ENCODE measurements around the gene EPS8.

DNA sequence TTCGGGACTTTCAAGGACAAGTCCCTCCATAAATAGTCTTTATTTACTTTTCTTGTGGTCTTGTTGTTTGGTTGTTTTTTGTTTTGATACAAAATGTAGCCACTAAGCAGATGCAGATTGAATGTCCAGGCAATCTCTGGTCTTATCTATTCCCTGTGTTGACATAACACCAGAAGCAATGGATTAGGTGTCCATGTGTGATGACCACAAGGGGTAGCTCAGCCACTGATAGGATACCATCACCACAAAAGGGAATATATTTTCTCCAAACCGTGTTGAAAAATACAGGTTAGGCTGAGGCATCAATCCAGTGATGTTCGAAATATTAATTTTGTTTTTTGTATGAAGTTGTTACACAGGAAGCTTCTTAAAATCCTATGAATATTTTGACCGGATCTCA lies 196.3 kb downstream of the EPS8 start:
- TF ChIP-seq, protein P1, sequence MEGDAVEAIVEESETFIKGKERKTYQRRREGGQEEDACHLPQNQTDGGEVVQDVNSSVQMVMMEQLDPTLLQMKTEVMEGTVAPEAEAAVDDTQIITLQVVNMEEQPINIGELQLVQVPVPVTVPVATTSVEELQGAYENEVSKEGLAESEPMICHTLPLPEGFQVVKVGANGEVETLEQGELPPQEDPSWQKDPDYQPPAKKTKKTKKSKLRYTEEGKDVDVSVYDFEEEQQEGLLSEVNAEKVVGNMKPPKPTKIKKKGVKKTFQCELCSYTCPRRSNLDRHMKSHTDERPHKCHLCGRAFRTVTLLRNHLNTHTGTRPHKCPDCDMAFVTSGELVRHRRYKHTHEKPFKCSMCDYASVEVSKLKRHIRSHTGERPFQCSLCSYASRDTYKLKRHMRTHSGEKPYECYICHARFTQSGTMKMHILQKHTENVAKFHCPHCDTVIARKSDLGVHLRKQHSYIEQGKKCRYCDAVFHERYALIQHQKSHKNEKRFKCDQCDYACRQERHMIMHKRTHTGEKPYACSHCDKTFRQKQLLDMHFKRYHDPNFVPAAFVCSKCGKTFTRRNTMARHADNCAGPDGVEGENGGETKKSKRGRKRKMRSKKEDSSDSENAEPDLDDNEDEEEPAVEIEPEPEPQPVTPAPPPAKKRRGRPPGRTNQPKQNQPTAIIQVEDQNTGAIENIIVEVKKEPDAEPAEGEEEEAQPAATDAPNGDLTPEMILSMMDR (IDR thresholded peaks at IDR 0.05) = no peak
- TF ChIP-seq POLR2A (IDR thresholded peaks at IDR 0.05) = no peak

Data from adrenal gland (tissue), 5 donors.